Lower leg skin (tissue), 3 donors: Measurements from ENCODE around the gene ADGRG7.
"Not testable (repeated sequence)": the region's sequence is repeated elsewhere in the genome, so short reads cannot be mapped to it uniquely, and the experiment has no call there.

Experiments
- CTCF ChIP-seq, 3 donors: fragments of 450-650 bp; IDR thresholded peaks; one replicate each; pipeline ENCODE4 v1.5.1; 2016; ENCODE audit warnings: antibody characterized with exemption in 3 of 3, mild to moderate bottlenecking in 3 of 3, moderate library complexity in 2 of 3
- POLR2A ChIP-seq, 2 donors: fragments of 450-650 bp; IDR thresholded peaks; one replicate each; pipeline ENCODE4 v1.6.1; 2016 to 2017; ENCODE audit warnings: antibody characterized with exemption in 2 of 2, mild to moderate bottlenecking in 1 of 2, moderate library complexity in 1 of 2

- TF ChIP-seq POLR2A, CTCF (IDR thresholded peaks at IDR 0.05): not testable (repeated sequence)
Observed at GRCh38 chr3:100666699-100667098, 57.3 kb downstream of the ADGRG7 start.
